Breast epithelium (tissue), 3 donors: ENCODE results near the gene NTN3.

Experiments
- POLR2AphosphoS5 ChIP-seq, 3 donors: sonication (generic); formaldehyde crosslinking; IDR thresholded peaks; one replicate each; pipeline ENCODE4 v1.6.1; 2017; ENCODE audit warnings: antibody characterized with exemption in 3 of 3
- TF ChIP-seq, protein P1 (sequence below), 3 donors: fragments of 450-650 bp; IDR thresholded peaks; one replicate each; pipeline ENCODE4 v1.5.1; 2016 to 2017; ENCODE audit warnings: antibody characterized with exemption in 3 of 3, mild to moderate bottlenecking in 3 of 3, moderate library complexity in 3 of 3

DNA sequence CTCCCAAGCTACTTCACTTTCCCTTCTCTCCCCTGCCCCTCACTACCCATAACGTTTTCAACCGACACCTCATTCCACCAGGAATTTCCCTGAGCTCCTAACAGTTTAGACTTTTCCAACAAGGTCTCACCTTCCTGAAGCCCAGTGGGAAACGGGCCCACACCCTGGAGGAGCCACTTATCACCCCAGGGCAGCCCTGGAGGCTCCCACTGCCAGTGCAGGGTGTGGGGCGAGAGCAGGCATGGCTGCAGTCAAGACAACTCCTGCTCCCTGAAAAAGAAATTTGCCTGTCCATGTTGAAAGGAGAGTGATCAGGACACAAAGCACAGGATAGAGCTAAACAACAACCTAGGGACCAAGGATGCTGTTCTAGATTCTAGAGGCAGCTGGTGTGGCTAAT lies 43.6 kb upstream of the NTN3 start:
- TF ChIP-seq, protein P1, sequence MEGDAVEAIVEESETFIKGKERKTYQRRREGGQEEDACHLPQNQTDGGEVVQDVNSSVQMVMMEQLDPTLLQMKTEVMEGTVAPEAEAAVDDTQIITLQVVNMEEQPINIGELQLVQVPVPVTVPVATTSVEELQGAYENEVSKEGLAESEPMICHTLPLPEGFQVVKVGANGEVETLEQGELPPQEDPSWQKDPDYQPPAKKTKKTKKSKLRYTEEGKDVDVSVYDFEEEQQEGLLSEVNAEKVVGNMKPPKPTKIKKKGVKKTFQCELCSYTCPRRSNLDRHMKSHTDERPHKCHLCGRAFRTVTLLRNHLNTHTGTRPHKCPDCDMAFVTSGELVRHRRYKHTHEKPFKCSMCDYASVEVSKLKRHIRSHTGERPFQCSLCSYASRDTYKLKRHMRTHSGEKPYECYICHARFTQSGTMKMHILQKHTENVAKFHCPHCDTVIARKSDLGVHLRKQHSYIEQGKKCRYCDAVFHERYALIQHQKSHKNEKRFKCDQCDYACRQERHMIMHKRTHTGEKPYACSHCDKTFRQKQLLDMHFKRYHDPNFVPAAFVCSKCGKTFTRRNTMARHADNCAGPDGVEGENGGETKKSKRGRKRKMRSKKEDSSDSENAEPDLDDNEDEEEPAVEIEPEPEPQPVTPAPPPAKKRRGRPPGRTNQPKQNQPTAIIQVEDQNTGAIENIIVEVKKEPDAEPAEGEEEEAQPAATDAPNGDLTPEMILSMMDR (IDR thresholded peaks at IDR 0.05): no peak
- TF ChIP-seq POLR2AphosphoS5 (IDR thresholded peaks at IDR 0.05): no peak
